Ammon's horn (tissue), 1 donor: ENCODE results near the gene ZNF17.
"Not testable (repeated sequence)": the region's sequence is repeated elsewhere in the genome, so short reads cannot be mapped to it uniquely, and the experiment has no call there.

Source experiments
- DNase-seq: peaks from one replicate; pipeline ENCODE4 v3.0.0-alpha.2; 2016; ENCODE audit warnings: low spot score

Gene ZNF17

GRCh38 chr19:57410877-57411671 lies at the start of gene ZNF17:
TSS of gene ZNF17 (plus strand) at chr19:57411161. CDS start at chr19:57413616, 2,455 bp downstream.
- peak; percentile 99 for DNase-seq

GRCh38 chr19:57362419-57362818 lies 48.5 kb upstream of the ZNF17 start:
- DNase-seq: no peak

GRCh38 chr19:57362997-57363687 lies 47.8 kb upstream of the ZNF17 start, which contains the start of the genes TRAPPC2B and ZNF547:
TSS of gene TRAPPC2B (plus strand) at chr19:57363551. CDS start at chr19:57364834, 1,283 bp downstream.
TSS of gene ZNF547 (plus strand) at chr19:57363551. CDS start at chr19:57368556, 5,005 bp downstream.
- peak; percentile 99 for DNase-seq

GRCh38 chr19:57363688-57364181 lies 47.2 kb upstream of the ZNF17 start:
- no peak for DNase-seq

GRCh38 chr19:57366776-57367175 lies 44.2 kb upstream of the ZNF17 start:
- DNase-seq: no peak

GRCh38 chr19:57374179-57374578 lies 36.8 kb upstream of the ZNF17 start:
- no peak for DNase-seq

- DNase-seq: not testable (repeated sequence)
Observed at GRCh38 chr19:57374647-57375046, 36.3 kb upstream of the ZNF17 start.

GRCh38 chr19:57376151-57376550 lies 34.8 kb upstream of the ZNF17 start:
- no peak for DNase-seq

GRCh38 chr19:57377498-57378146 lies 33.3 kb upstream of the ZNF17 start:
- DNase-seq: no peak

GRCh38 chr19:57380923-57381322 lies 30.0 kb upstream of the ZNF17 start:
- no peak for DNase-seq

GRCh38 chr19:57382806-57383488 lies 28.0 kb upstream of the ZNF17 start:
- DNase-seq: no peak

GRCh38 chr19:57389194-57389729 lies 21.7 kb upstream of the ZNF17 start:
- DNase-seq: no peak

GRCh38 chr19:57389730-57390598 lies 21.0 kb upstream of the ZNF17 start, which contains the start of gene ZNF548:
TSS of gene ZNF548 (plus strand) at chr19:57389854. CDS start at chr19:57390100, 246 bp downstream.
- DNase-seq: peak; percentile 99

- no peak for DNase-seq
Observed at GRCh38 chr19:57395710-57396109, 15.3 kb upstream of the ZNF17 start.

- DNase-seq: no peak
Observed at GRCh38 chr19:57398868-57399267, 12.1 kb upstream of the ZNF17 start.

GRCh38 chr19:57403737-57404563 lies 7.0 kb upstream of the ZNF17 start:
- DNase-seq: no peak

- DNase-seq: peak; percentile 58
Observed at GRCh38 chr19:57406516-57407123, 4.3 kb upstream of the ZNF17 start.

GRCh38 chr19:57419439-57419838 lies 8.5 kb downstream of the ZNF17 start:
- DNase-seq: no peak

GRCh38 chr19:57421037-57421436 lies 10.1 kb downstream of the ZNF17 start:
- DNase-seq: no peak
